HL-60 (cell line): Measurements from ENCODE around the gene ZBTB46.
A peak's percentile ranks its signal among the peaks of the same experiment; 100 is the strongest.
"Not testable (repeated sequence)": the region's sequence is repeated elsewhere in the genome, so short reads cannot be mapped to it uniquely, and the experiment has no call there.

Source experiments
- DNase-seq, 2 experiments: peaks; one replicate each; pipeline ENCODE4 v3.0.0-alpha.2; 2010 to 2020; ENCODE audit warnings: low read depth in 1 of 2, low spot score in 1 of 2
- H3K27ac ChIP-seq: fragments of 250-450 bp; sonication (Bioruptor Pico); replicated peaks from 2 replicates; pipeline ENCODE4 v1.5.1; 2020; ENCODE audit warnings: mild to moderate bottlenecking, moderate library complexity
- H3K27me3 ChIP-seq: fragments of 250-450 bp; sonication (Bioruptor Pico); 2 replicates; pipeline ENCODE4 v1.5.1; 2021; ENCODE audit warnings: mild to moderate bottlenecking, moderate library complexity; ENCODE audit not compliant: insufficient read depth, poor library complexity, severe bottlenecking
- H3K4me3 ChIP-seq: replicated peaks from 2 replicates; pipeline ENCODE4 v1.5.1; 2011; ENCODE audit warnings: mild to moderate bottlenecking, control low read depth, low read length; ENCODE audit not compliant: insufficient read depth
- GABPA ChIP-seq: IDR thresholded peaks from 2 replicates; pipeline ENCODE4 v1.6.1; 2012; ENCODE audit warnings: low read depth
- POLR2AphosphoS5 ChIP-seq: IDR thresholded peaks from 2 replicates; pipeline ENCODE4 v1.6.1; 2012; ENCODE audit warnings: low read depth
- SPI1 ChIP-seq: IDR thresholded peaks from 2 replicates; pipeline ENCODE4 v1.6.1; 2012; ENCODE audit warnings: low read depth, mild to moderate bottlenecking, borderline replicate concordance
- TF ChIP-seq, protein P1 (sequence below): IDR thresholded peaks from 2 replicates; pipeline ENCODE4 v1.6.1; 2012; ENCODE audit warnings: low read depth; ENCODE audit not compliant: insufficient replicate concordance
- TF ChIP-seq, protein P2 (sequence below): IDR thresholded peaks from one replicate; pipeline ENCODE4 v1.5.1; 2011; ENCODE audit warnings: low read length, control low read depth, inconsistent platforms; ENCODE audit not compliant: insufficient read depth

ZBTB46 gene

DNA sequence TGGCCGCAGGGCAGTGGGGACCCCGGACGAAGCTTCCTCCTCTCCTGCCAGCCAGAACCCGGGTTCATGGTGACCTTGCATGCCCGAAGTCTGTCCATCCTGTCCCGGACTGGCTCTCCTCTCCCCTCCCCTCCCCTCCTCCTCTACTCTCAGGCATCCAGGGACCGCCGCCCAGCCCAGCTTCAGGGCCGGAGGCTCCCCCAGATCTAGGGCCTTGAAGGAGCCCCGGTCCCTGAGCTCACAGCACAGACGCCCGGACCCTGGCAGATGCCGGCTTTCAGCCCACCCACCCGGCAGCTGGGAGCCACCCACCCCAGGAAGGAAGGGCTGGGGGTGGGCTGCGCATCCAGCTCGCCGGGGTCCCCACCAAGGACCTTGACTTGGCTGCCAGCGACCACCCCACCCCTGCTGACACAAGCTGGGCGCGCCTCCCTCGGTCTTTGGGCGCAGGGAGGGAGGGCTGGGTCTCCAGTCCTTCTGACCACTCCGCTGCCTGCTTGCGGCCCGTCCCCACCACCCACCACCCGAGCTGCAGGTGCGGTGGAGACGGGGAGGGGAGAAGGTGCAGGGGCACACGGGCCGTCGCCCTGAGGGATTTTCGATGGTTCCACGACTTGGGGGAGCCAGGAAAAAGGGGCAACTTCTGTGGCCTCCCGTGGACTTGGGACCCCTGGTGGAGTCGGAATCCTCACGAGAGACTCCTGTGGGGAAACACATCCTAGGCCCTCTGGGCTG is 24.5 kb upstream of the ZBTB46 start:
- Histone ChIP-seq H3K4me3 (no peak overlapping the region), H3K27me3 (no peaks in the 10 kb centered on the region), H3K27ac (no peak overlapping the region)
- DNase-seq, result no peak
- TF ChIP-seq POLR2AphosphoS5 (no peak), GABPA (no peak), SPI1 (no peak)
- TF ChIP-seq, protein P1, sequence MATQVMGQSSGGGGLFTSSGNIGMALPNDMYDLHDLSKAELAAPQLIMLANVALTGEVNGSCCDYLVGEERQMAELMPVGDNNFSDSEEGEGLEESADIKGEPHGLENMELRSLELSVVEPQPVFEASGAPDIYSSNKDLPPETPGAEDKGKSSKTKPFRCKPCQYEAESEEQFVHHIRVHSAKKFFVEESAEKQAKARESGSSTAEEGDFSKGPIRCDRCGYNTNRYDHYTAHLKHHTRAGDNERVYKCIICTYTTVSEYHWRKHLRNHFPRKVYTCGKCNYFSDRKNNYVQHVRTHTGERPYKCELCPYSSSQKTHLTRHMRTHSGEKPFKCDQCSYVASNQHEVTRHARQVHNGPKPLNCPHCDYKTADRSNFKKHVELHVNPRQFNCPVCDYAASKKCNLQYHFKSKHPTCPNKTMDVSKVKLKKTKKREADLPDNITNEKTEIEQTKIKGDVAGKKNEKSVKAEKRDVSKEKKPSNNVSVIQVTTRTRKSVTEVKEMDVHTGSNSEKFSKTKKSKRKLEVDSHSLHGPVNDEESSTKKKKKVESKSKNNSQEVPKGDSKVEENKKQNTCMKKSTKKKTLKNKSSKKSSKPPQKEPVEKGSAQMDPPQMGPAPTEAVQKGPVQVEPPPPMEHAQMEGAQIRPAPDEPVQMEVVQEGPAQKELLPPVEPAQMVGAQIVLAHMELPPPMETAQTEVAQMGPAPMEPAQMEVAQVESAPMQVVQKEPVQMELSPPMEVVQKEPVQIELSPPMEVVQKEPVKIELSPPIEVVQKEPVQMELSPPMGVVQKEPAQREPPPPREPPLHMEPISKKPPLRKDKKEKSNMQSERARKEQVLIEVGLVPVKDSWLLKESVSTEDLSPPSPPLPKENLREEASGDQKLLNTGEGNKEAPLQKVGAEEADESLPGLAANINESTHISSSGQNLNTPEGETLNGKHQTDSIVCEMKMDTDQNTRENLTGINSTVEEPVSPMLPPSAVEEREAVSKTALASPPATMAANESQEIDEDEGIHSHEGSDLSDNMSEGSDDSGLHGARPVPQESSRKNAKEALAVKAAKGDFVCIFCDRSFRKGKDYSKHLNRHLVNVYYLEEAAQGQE, result no peak
- TF ChIP-seq, protein P2, sequence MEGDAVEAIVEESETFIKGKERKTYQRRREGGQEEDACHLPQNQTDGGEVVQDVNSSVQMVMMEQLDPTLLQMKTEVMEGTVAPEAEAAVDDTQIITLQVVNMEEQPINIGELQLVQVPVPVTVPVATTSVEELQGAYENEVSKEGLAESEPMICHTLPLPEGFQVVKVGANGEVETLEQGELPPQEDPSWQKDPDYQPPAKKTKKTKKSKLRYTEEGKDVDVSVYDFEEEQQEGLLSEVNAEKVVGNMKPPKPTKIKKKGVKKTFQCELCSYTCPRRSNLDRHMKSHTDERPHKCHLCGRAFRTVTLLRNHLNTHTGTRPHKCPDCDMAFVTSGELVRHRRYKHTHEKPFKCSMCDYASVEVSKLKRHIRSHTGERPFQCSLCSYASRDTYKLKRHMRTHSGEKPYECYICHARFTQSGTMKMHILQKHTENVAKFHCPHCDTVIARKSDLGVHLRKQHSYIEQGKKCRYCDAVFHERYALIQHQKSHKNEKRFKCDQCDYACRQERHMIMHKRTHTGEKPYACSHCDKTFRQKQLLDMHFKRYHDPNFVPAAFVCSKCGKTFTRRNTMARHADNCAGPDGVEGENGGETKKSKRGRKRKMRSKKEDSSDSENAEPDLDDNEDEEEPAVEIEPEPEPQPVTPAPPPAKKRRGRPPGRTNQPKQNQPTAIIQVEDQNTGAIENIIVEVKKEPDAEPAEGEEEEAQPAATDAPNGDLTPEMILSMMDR, result no peak

DNA sequence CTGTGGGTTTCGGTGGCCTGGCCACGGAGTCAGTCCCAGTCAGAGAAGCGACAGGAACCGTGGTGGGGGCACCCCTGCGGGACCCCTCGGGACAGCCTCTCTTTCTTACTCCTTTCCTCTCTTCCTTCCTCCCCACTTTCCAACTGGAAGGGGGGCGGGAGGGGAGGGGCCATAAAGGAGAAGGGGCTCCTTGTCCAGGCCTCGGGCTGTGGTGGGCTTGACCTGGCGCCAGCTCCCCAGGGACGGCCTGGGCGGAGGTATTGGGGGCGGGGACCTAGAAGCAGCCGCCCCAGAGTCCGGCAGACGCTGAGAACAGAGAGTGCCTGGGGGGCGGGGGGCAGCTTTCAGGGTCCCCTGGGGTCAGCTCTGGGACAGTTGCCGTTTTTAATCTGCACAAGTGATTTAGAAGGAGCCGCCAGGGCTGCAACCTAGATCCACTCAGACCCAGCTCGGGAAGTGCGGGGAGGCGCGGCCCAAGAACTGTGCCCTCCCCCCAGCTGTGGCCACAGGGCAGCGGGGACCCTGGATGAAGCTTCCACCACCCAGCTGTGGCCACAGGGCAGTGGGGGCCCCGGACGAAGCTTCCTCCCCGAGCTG is 23.8 kb upstream of the ZBTB46 start:
- TF ChIP-seq SPI1, result no peak
- TF ChIP-seq, protein P1, result no peak
- no peak for TF ChIP-seq POLR2AphosphoS5
- TF ChIP-seq GABPA, result no peak
- TF ChIP-seq, protein P2, result no peak
- Histone ChIP-seq H3K4me3 (no peak overlapping the region), H3K27me3 (no peaks in the 10 kb centered on the region), H3K27ac (no peak overlapping the region)
- no peak for DNase-seq

DNA sequence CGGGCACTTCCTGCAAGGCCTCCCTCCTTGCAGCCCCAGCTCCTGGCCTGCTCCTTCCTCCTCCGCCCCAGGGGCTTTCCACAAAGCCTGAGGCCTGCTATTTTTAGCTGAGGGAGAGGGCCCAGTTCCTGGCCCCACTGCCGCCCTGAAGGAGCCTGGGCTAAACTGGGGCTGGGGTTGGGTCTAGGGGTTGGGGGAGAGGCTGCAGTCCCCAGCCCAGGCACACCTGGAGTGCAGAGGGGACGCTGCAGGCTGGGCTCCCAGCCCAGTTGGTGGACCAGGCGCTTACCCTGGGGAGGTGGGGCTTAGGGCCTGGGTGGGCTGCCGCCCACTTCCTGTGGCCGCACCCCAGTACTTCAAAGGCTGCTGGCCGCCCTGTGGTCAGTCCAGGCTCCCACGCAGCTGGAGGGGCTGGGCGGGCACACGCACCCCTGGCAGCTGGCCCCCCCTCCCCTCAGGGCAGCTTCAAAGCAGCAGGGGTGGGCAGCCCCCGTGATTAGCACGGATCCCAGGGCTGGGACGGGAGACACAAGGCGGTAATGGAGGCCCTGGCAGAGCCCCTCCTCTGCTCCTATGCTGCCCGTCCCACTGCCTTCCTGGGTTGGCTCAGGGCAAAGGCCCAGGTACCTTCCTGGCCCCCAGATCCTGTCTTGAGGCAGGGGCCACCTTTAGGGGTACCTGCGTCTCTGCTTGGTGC is 23.2 kb upstream of the ZBTB46 start:
- TF ChIP-seq GABPA (no peak), SPI1 (no peak), POLR2AphosphoS5 (no peak)
- TF ChIP-seq, protein P2, result no peak
- TF ChIP-seq, protein P1, result no peak
- DNase-seq, result no peak
- Histone ChIP-seq H3K27me3 (no peaks in the 10 kb centered on the region), H3K4me3 (no peak overlapping the region), H3K27ac (peak overlapping the region; percentile 54)

DNA sequence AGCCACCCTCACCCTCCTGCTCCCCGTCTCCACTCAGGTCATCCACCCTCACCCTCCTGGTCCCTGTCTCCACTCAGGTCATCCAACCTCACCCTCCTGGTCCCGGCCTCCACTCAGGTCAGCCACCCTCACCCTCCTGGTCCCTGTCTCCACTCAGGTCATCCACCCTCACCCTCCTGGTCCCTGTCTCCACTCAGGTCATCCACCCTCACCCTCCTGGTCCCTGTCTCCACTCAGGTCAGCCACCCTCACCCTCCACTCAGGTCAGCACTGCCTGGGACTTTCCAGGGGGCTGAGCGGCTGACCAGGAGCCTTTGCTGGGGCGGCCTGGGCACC is 22.6 kb upstream of the ZBTB46 start:
- peak overlapping the region; percentile 54 for H3K27ac ChIP-seq
- H3K27me3 ChIP-seq, DNase-seq, H3K4me3 ChIP-seq: not testable (repeated sequence)

DNA sequence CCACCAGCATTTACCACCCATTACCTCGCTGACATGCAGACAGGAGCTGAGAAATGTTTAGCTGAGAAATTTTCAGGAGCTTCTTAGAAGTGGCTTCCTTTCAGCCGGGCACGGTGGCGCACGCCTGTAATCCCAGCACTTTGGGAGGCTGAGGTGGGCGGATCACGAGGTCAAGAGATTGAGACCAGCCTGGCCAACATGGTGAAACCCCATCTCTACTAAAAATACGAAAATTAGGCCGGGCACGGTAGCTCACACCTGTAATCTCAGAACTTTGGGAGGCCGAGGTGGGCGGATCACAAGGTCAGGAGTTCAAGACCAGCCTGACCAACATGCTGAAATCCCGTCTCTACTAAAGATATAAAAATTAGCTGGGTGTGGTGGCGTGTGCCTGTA is 20.5 kb upstream of the ZBTB46 start:
- H3K4me3 ChIP-seq, H3K27ac ChIP-seq, DNase-seq, H3K27me3 ChIP-seq: not testable (repeated sequence)
